GM15510 (cell line): ENCODE data around the gene ATP8A2.

Experiments
- POLR2A ChIP-seq: IDR thresholded peaks from 3 replicates; pipeline ENCODE4 v1.6.1; 2011; ENCODE audit warnings: borderline replicate concordance; ENCODE audit not compliant: insufficient read length; ENCODE audit errors: extremely low read depth

The ATP8A2 gene

DNA sequence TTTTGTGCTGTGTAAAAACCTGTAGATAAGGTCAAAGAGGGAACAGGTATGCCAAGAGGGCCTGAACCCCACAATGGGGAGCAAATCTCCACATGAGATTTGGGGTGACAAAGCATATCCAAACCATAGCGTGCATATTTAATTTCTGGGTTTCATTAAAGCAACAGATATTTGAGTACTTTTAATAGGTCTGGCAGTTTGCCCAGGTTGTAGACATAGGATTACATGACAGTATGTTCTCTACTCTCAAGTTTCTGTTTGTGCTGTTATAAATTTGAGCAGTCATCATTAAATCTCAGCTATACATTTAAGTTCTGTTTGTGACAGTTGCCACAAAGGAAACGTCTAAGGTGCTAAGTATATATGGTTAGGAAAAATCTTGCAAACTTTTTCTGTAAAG, 236.4 kb downstream of the ATP8A2 start:
- TF ChIP-seq POLR2A, result no peak

- TF ChIP-seq POLR2A, result no peak
Observed at GRCh38 chr13:25616674-25617073, 244.9 kb downstream of the ATP8A2 start.

DNA sequence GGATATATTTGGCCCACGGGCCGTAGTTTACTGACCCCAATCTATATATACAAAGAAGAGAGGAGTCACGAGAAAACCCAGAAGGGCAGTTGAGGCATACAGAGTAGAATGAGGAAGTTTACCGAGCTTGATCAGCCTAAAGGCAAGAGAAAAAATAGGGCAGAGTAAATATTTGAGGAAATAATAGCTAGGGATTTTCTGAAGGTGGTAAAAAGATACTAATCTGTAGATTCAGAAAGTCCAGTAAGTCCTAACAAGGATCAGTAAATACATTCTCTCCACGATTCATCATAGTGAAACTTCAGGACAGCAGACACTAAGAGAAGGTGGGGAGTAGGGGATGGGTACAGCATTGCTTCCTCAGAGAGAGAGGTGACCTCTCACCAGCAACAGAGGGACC, 248.1 kb downstream of the ATP8A2 start:
- TF ChIP-seq POLR2A, result no peak

GRCh38 chr13:25625414-25625813, 253.6 kb downstream of the ATP8A2 start:
- no peak for TF ChIP-seq POLR2A

DNA sequence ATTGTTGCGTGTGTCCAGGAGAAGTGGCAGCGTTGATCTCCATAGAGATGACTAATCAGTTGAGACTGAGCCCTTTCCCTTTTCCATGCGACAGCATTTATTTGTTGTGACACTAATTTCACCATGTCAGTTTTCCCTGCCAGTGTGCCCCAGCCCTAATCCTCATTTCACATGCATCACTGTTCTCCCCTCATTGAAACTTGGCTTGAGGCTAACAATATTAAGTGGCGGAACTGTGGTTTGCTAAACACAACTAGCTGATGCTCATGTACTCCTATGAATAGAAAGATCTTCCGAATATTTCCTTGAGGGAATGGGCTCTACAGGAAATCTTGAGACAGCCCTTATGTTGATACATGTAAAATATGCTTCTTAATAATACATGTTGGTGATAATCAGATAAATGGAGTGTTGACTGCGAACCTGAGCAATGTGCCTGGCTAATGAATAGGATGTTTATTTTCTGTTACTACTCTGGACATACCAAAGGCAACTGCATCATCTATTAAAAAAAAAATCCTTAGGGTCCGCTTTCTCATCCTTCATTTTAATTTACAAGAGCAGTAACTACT, 258.6 kb downstream of the ATP8A2 start:
- TF ChIP-seq POLR2A, result no peak

DNA sequence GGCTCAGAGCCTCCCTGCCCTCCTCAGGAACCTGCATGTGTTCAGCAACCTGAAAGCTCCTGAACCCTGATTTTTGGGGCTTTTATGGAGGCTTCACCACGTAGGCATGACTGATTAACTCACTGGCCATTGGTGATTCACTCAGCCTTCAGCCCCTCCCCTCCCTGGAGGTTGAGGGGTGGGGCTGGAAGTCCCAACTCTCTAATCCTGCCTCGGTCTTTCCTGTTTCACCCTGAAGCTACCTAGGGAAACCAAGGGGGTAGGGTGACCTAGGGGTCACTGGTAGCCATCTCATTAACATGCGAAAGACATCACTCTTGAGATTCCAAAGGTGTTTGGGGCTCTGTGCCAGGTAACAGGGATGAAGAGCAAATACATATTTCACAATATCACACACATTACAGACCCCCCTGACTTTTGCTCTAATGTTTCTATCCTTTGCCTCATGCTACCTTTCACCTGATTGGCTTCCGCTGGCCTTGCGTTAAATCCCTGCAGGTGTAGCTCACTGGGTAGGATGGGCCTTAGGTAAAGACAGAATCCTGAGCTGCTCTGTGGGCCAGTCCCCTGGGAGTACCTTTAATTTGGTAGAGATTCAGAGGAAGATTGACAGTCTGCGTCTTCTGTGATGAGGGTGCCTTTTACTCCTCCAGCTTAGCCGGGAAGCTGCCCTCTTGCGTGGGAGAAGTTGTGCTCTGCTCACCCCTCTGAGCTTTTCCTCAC, 260.6 kb downstream of the ATP8A2 start:
- no peak for TF ChIP-seq POLR2A

DNA sequence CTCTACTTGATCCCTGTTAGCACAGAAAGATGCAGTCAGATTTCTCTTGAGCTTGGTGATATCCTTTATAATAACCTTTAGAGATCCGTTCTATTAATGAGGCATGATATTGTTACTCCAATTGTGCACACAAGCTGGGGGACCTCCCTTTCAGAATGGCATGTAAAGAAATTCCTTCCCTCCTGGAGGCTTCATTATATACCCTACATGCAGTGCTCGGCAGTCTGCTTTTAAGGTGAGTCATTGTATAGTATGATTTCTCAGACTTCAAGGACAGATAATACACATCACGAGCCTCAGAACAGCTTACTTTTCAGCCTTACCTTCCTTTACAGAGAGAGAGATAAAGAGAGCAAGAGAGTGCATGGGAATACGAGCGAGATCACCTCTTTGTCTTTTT, 261.3 kb downstream of the ATP8A2 start:
- TF ChIP-seq POLR2A, result no peak

DNA sequence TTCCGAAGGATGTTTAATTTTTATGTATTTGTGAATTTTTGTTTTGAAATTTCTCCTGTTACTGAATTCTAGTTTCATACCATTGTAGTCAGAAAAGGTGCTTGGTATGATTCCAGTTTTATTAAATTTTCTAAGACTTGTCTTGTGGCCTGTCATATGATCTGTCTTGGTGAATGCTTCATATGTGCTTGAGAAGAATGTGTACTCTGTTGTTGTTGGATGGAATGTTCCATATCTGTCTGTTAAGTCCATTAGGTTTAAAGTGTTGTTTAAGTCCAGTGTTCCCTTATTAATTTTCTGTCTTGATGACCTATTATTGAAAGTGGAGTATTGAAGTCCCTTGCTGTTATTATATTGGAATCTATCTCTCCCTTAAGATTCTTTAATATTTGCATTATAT, 273.9 kb downstream of the ATP8A2 start:
- TF ChIP-seq POLR2A, result no peak

DNA sequence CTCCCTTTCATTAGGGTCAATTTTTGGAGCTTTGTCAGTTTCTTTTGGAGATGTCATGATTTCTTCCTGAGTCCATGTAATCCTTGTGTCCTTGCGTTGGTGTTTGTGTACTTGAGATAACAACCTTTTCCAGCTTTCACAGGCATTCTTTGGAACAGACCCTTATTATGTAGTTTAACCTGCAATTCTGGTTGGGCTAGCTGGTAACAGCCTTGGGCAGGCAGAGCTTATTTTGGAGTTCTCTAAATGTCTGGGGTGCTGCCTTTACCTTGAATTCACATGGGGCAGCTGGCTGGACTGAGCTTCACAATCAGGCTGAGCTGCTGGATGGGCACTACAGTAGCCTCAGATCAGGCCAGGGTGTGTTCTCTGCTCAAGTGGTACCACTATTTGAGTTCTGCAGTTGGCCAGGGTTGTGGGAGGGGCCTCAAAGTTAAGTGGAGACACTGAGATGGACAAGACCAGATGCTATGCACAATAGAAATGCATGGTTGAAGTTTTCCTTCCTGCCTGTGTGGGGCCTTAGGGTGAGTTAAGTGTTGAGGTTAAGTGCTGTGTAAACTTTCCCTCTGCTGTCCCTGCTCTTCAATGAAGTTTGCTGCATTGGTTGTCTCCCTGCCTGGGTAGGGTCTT, 277.3 kb downstream of the ATP8A2 start:
- TF ChIP-seq POLR2A, result no peak

DNA sequence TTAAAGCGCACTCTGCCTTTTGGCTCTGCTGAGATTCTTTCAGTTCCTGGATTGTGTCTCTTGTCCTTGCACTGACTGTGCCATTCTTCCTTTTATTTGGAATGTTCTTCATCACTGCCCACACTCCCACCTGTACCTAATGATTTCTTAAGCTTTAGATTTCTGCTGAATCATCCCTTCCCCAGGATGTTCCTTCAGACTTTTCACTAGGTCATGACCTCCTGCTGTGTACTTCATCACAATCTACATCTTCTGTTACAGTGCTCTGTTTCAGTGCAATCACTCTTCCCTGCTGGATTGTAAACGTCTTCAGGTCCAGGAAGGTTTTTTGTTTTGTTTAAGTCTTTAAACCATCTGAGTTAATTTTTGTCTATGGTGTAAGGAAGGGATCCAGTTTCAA, 281.0 kb downstream of the ATP8A2 start:
- no peak for TF ChIP-seq POLR2A

GRCh38 chr13:25654322-25654721, 282.5 kb downstream of the ATP8A2 start:
- TF ChIP-seq POLR2A, result no peak

- no peak for TF ChIP-seq POLR2A
Observed at GRCh38 chr13:25657157-25657556, 285.4 kb downstream of the ATP8A2 start.

DNA sequence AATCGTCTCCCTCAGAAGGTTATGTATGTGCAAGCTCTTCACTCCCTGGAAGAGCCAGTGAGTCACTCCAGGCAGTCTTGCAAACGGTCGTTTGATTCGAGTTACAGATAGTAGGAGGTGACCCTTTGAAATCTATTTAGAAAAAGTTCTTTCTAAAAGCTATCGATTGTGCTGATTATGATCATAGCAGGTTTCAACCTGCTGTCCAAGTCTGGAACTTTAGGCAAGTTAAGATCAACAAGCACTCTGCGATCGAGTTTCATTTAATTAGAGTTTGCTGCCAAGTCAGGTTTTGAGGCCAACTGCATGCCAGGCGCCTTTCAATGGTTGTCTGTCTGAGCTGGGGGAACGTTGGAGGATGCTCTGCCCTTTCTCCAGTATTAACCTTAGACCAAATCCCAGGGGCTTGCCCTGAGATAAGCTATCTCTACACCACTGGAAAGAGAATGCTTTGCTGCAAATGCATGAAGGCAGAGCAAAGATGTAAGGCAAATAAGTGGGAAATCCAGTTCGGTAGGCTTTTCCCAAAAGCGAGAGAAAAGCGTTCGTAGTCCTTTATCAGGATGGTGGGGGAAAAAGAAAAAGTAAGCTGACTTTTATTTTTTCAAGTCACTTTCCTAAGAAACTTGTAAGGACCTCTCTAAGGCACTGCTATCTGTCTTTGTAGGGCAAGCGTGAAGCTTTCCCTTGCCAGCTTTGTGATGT, 287.5 kb downstream of the ATP8A2 start:
- no peak for TF ChIP-seq POLR2A

GRCh38 chr13:25660996-25661395, 289.2 kb downstream of the ATP8A2 start:
- TF ChIP-seq POLR2A, result no peak

- TF ChIP-seq POLR2A, result no peak
Observed at GRCh38 chr13:25662516-25662915, 290.7 kb downstream of the ATP8A2 start.
